IMR-90 (cell line): Measurements from ENCODE around the gene MMD2. TPM values are rescaled to one million over a fixed set of nuclear protein-coding genes. Genes with fewer than 3 reads are reported as not detected.

Source experiments
- ATAC-seq: fragments of 200-7000 bp; cut with Tn5 transposase; 2 replicates; pipeline ENCODE4 v1.9.1; 2020; ENCODE audit warnings: low read depth, mild to moderate bottlenecking, moderate library complexity
- BruUV-seq: library from RNA; stranded (reverse); fragments of 400-500 nt; replicated peaks from 2 replicates; lab custom pipeline; 2021; lab: Mats Ljungman, UMichigan
- CTCF ChIA-PET: fragments of 300-600 bp; formaldehyde crosslinking; extraction: SDS; loops from one replicate; lab custom pipeline; 2021; ENCODE audit warnings: antibody characterized with exemption; lab: Yijun Ruan, JAX
- POLR2A ChIA-PET: fragments of 300-600 bp; sonication (Branson Sonifier 250); formaldehyde crosslinking; loops from one replicate; lab custom pipeline; 2022; ENCODE audit warnings: antibody characterized with exemption; ENCODE audit not compliant: unreplicated experiment; lab: Charles Lee
- DNase-seq: peaks from one replicate; pipeline ENCODE4 v3.0.0; 2013
- H2AFZ ChIP-seq: replicated peaks from 2 replicates; pipeline ENCODE3; 2013; ENCODE audit warnings: low read length, mild to moderate bottlenecking; ENCODE audit not compliant: poor library complexity
- H2AK5ac ChIP-seq: 2 replicates; pipeline ENCODE4 v1.6.1; 2013; ENCODE audit warnings: low read depth, low read length, inconsistent platforms
- H2AK9ac ChIP-seq: replicated peaks from 2 replicates; pipeline ENCODE3; 2013; ENCODE audit warnings: mild to moderate bottlenecking, low read depth, low read length, moderate library complexity; ENCODE audit not compliant: poor library complexity
- H2BK120ac ChIP-seq: 2 replicates; pipeline ENCODE4 v1.6.1; 2013; ENCODE audit warnings: low read depth, low read length, inconsistent platforms
- H2BK15ac ChIP-seq: 3 replicates; pipeline ENCODE4 v1.6.1; 2013; ENCODE audit warnings: low read depth, low read length, inconsistent platforms
- H2BK20ac ChIP-seq: 2 replicates; pipeline ENCODE4 v1.6.1; 2013; ENCODE audit warnings: low read depth, mild to moderate bottlenecking, inconsistent platforms, low read length, moderate library complexity
- H2BK5ac ChIP-seq: 2 replicates; pipeline ENCODE4 v1.6.1; 2013; ENCODE audit warnings: mild to moderate bottlenecking, low read depth, low read length, inconsistent platforms; ENCODE audit not compliant: poor library complexity, severe bottlenecking
- H3K14ac ChIP-seq: replicated peaks from 2 replicates; pipeline ENCODE4 v1.6.1; 2013; ENCODE audit warnings: low read depth, low read length, inconsistent platforms
- H3K18ac ChIP-seq: 2 replicates; pipeline ENCODE4 v1.6.1; 2013; ENCODE audit warnings: low read depth, low read length, control low read depth
- H3K23ac ChIP-seq: 2 replicates; pipeline ENCODE4 v1.6.1; 2013; ENCODE audit warnings: low read depth, low read length, inconsistent platforms
- H3K27ac ChIP-seq: 2 replicates; pipeline ENCODE4 v1.5.1; 2013; ENCODE audit warnings: mild to moderate bottlenecking, control low read depth, low read length; ENCODE audit not compliant: insufficient read depth
- H3K27me3 ChIP-seq: 2 replicates; pipeline ENCODE4 v1.6.1; 2013; ENCODE audit warnings: low read length; ENCODE audit not compliant: control insufficient read depth, insufficient read depth
- H3K36me3 ChIP-seq: 2 replicates; pipeline ENCODE4 v1.6.1; 2013; ENCODE audit warnings: low read length, mixed read lengths; ENCODE audit not compliant: control insufficient read depth, insufficient read depth
- H3K4ac ChIP-seq: 2 replicates; pipeline ENCODE4 v1.6.1; 2013; ENCODE audit warnings: low read depth, low read length, inconsistent platforms
- H3K4me1 ChIP-seq: 2 replicates; pipeline ENCODE4 v1.6.1; 2013; ENCODE audit warnings: low read length, mixed read lengths; ENCODE audit not compliant: control insufficient read depth, insufficient read depth
- H3K4me2 ChIP-seq: 2 replicates; pipeline ENCODE4 v1.6.1; 2013; ENCODE audit warnings: low read depth, mild to moderate bottlenecking, control low read depth, low read length, moderate library complexity
- H3K4me3 ChIP-seq: 2 replicates; pipeline ENCODE4 v1.5.1; 2013; ENCODE audit warnings: low read depth, mild to moderate bottlenecking, control low read depth, low read length, moderate library complexity; ENCODE audit not compliant: insufficient read depth
- H3K56ac ChIP-seq: 2 replicates; pipeline ENCODE4 v1.6.1; 2013; ENCODE audit warnings: low read length, inconsistent platforms; ENCODE audit not compliant: insufficient read depth; ENCODE audit errors: extremely low read depth
- H3K79me1 ChIP-seq, 2 experiments: 2 replicates each; pipeline ENCODE4 v1.6.1; 2013; ENCODE audit warnings: low read length in 2 of 2, inconsistent platforms in 1 of 2, low read depth in 1 of 2
- H3K9ac ChIP-seq: 2 replicates; pipeline ENCODE4 v1.6.1; 2013; ENCODE audit warnings: low read depth, low read length, control low read depth
- H3K9me1 ChIP-seq: 2 replicates; pipeline ENCODE4 v1.6.1; 2013; ENCODE audit warnings: low read length, inconsistent platforms; ENCODE audit not compliant: insufficient read depth
- H3K9me3 ChIP-seq: 2 replicates; pipeline ENCODE4 v1.6.1; 2013; ENCODE audit warnings: low read length; ENCODE audit not compliant: control insufficient read depth, insufficient read depth
- H4K20me1 ChIP-seq: 2 replicates; pipeline ENCODE4 v1.6.1; 2013; ENCODE audit warnings: low read length, inconsistent platforms; ENCODE audit not compliant: insufficient read depth
- H4K5ac ChIP-seq: 2 replicates; pipeline ENCODE4 v1.6.1; 2013; ENCODE audit warnings: mild to moderate bottlenecking, low read depth, low read length, control low read depth
- H4K8ac ChIP-seq, 2 experiments: 2 replicates each; pipeline ENCODE4 v1.6.1; 2013; ENCODE audit warnings: low read depth in 2 of 2, low read length in 2 of 2, control low read depth in 1 of 2, inconsistent platforms in 1 of 2
- H4K91ac ChIP-seq: 2 replicates; pipeline ENCODE4 v1.6.1; 2013; ENCODE audit warnings: low read depth, low read length, inconsistent platforms; ENCODE audit not compliant: insufficient read depth
- MAFK ChIP-seq: IDR thresholded peaks from 2 replicates; pipeline ENCODE4 v1.6.1; 2012; ENCODE audit warnings: low read depth, low read length, improper control_type of control experiment
- WGBS, 2 experiments: methylation state at CpG; one replicate each; pipeline versions ENCODE4 v1.1.5 to v1.1.7; 2013; ENCODE audit warnings: missing lambda C conversion rate in 2 of 2; ENCODE audit not compliant: insufficient read length in 1 of 2; ENCODE audit errors: extremely low coverage in 2 of 2; 5-methylcytosine and 5-hydroxymethylcytosine counted together
- dilution Hi-C: fragments of 300-500 bp; cut with HindIII; formaldehyde crosslinking; loops from one replicate; pipeline ENCODE4 v1.14.3; 2018; ENCODE audit warnings: low sequenced_read_pairs; ENCODE audit not compliant: unreplicated experiment
- in situ Hi-C: fragments of 300-500 bp; cut with MboI; formaldehyde crosslinking; loops from 3 replicates; pipeline ENCODE4 v1.14.3; 2019; ENCODE audit warnings: low sequenced_read_pairs, inconsistent platforms, mixed read lengths
- intact Hi-C: fragments of 100-400 bp; cut with micrococcal nuclease; formaldehyde crosslinking; loops from 2 replicates; pipeline ENCODE4 v1.10.0; 2022
- polyA plus RNA-seq, 3 experiments: library from polyadenylated mRNA; depleted of rRNA; stranded (reverse); fragments of >200 nt; gene quantifications; 2 replicates each; pipeline ENCODE4 v1.2.3, GENCODE V29; 2012; ENCODE audit warnings: low replicate concordance in 1 of 3
- total RNA-seq: library from RNA; depleted of rRNA; stranded (reverse); fragments of >200 nt; gene quantifications from 2 replicates; pipeline ENCODE4 v1.2.3, GENCODE V29; 2012

MMD2 gene
- total and polyA plus RNA-seq, 2 of the 4 experiments (the other 2 are of a cell fraction): not detected

GRCh38 chr7:4943297-4943696, 15.7 kb downstream of the MMD2 start:
- in situ Hi-C loops (no loop called here), dilution Hi-C loops (no loop called here), intact Hi-C loops (no loop called here)
- H4K91ac ChIP-seq: no peak overlapping the region
- H3K9me1 ChIP-seq: no peaks in the 10 kb centered on the region
- no peak overlapping the region for H3K14ac ChIP-seq
- H4K8ac ChIP-seq: no peak overlapping the region
- H2BK15ac ChIP-seq: no peak overlapping the region
- no TSS peak for BruUV-seq
- no peak for TF ChIP-seq MAFK
- H3K4ac ChIP-seq: no peak overlapping the region
- H3K18ac ChIP-seq: no peak overlapping the region
- DNase-seq: no peak
- no peaks in the 10 kb centered on the region for H4K20me1 ChIP-seq
- no peaks in the 10 kb centered on the region for H3K9me3 ChIP-seq
- no peak overlapping the region for H2AK9ac ChIP-seq
- H3K4me2 ChIP-seq: no peak overlapping the region
- no peak for ATAC-seq
- no peak overlapping the region for H3K56ac ChIP-seq
- H3K4me1 ChIP-seq: no peaks in the 10 kb centered on the region
- no peak overlapping the region for H2AK5ac ChIP-seq
- H2BK120ac ChIP-seq: no peak overlapping the region
- H3K27me3 ChIP-seq: no peaks in the 10 kb centered on the region; the same call in 1 of the 2 replicates
- no peak overlapping the region for H4K5ac ChIP-seq
- POLR2A ChIA-PET: no interaction called here
- no peak overlapping the region for H3K9ac ChIP-seq
- H3K23ac ChIP-seq: no peak overlapping the region
- no peak overlapping the region for H3K4me3 ChIP-seq
- H3K79me1 ChIP-seq: no peaks in the 10 kb centered on the region
- no peak overlapping the region for H2AFZ ChIP-seq
- H2BK5ac ChIP-seq: no peak overlapping the region
- H3K27ac ChIP-seq: no peak overlapping the region
- no peak overlapping the region for H2BK20ac ChIP-seq
- CTCF ChIA-PET: no interaction called here
- 87% methylated on average over 3 of the region's 10 CpGs; no CpG with 5 or more reads in 1 of the 2 experiments for WGBS, 2 experiments
- no peaks in the 10 kb centered on the region for H3K36me3 ChIP-seq
